Body of pancreas (tissue), 4 donors: ENCODE measurements around the gene SLC6A7. TPM values are rescaled to one million over a fixed set of nuclear protein-coding genes. Genes with fewer than 3 reads are reported as not detected.

Experiments
- ATAC-seq: fragments of 150-250 bp; one replicate; pipeline ENCODE4 v1.9.1; 2016
- DNase-seq, 4 donors: peaks; one replicate each; pipeline ENCODE4 v3.0.0-alpha.2; 2019
- H3K27ac ChIP-seq, 4 donors: fragments of 200-600 bp; sonication (generic); 1 replicate in 3 of 4; 2 replicates in 1 of 4; pipeline versions ENCODE4 v1.5.1 to v1.6.1; 2016 to 2019; ENCODE audit warnings: mild to moderate bottlenecking in 1 of 4, mixed read lengths in 1 of 4, moderate library complexity in 1 of 4
- H3K27me3 ChIP-seq, 2 donors: fragments of 200-600 bp; sonication (generic); one replicate each; pipeline ENCODE4 v1.6.0; 2016; ENCODE audit warnings: mild to moderate bottlenecking in 1 of 2
- H3K36me3 ChIP-seq, 2 donors: fragments of 200-600 bp; sonication (generic); replicated peaks in 1 of 2; 2 replicates each; pipeline ENCODE4 v1.5.1; 2016; ENCODE audit warnings: low read depth in 2 of 2; ENCODE audit not compliant: insufficient read depth in 1 of 2
- H3K4me1 ChIP-seq: fragments of 200-600 bp; sonication (generic); one replicate; pipeline ENCODE4 v1.6.0; 2016
- H3K4me3 ChIP-seq, 2 donors: fragments of 200-600 bp; sonication (generic); 1 replicate in 1 of 2; 2 replicates in 1 of 2; pipeline ENCODE4 v1.5.1; 2016 to 2019
- H3K9me3 ChIP-seq, 3 donors: fragments of 200-600 bp; sonication (generic); 1 replicate in 2 of 3; 2 replicates in 1 of 3; pipeline ENCODE4 v1.5.1; 2016
- CTCF ChIP-seq, 7 experiments: fragments of 450-650 bp in 4 of 7; fragments of 200-600 bp in 3 of 7; sonication (generic) in 3 of 7; IDR thresholded peaks; one replicate each; pipeline ENCODE4 v1.5.1; 2016 to 2019; ENCODE audit warnings: antibody characterized with exemption in 7 of 7
- POLR2A ChIP-seq, 3 donors: fragments of 450-650 bp; IDR thresholded peaks; one replicate each; pipeline ENCODE4 v1.6.1; 2016; ENCODE audit warnings: antibody characterized with exemption in 3 of 3, mild to moderate bottlenecking in 2 of 3
- WGBS, 2 donors: methylation state at CpG; one replicate each; pipeline ENCODE4 v1.1.5; 2017; 5-methylcytosine and 5-hydroxymethylcytosine counted together
- intact Hi-C: fragments of 100-400 bp; cut with DNase I; formaldehyde crosslinking; loops from one replicate; pipeline ENCODE4 v1.15.1; 2023
- total RNA-seq, 2 donors: library from RNA; depleted of rRNA; stranded (reverse); fragments of >200 nt; gene quantifications; one replicate each; pipeline ENCODE4 v1.1.0, GENCODE V29; 2016

The SLC6A7 gene
- total RNA-seq, 2 donors from 2014 or later, result not detected

- no peaks in the 10 kb centered on the region for H3K9me3 ChIP-seq
- DNase-seq, result no peak
- H3K4me1 ChIP-seq, result no peaks in the 10 kb centered on the region
- no peak for ATAC-seq
- TF ChIP-seq POLR2A (IDR thresholded peaks at IDR 0.05) (no peak), CTCF (IDR thresholded peaks at IDR 0.05) (no peak)
- WGBS, 2 donors, result 80 to 81% methylated on average over 5 of the region's 5 CpGs
- no peaks in the 10 kb centered on the region for H3K27me3 ChIP-seq
- H3K27ac ChIP-seq, result no peak overlapping the region
- intact Hi-C loops, result no loop called here
- no peaks in the 10 kb centered on the region for H3K36me3 ChIP-seq
- H3K4me3 ChIP-seq, result no peak overlapping the region
Observed at GRCh38 chr5:150249744-150250143, 59.9 kb downstream of the SLC6A7 start.

GRCh38 chr5:150251504-150251903 lies 61.6 kb downstream of the SLC6A7 start:
- Histone ChIP-seq H3K27me3 (no peaks in the 10 kb centered on the region), H3K4me1 (no peaks in the 10 kb centered on the region), H3K9me3 (no peaks in the 10 kb centered on the region), H3K27ac (no peak overlapping the region), H3K4me3 (no peak overlapping the region), H3K36me3 (no peaks in the 10 kb centered on the region)
- ATAC-seq, result no peak
- intact Hi-C loops, result no loop called here
- DNase-seq, result no peak
- 88 to 92% methylated on average over 7 of the region's 7 CpGs for WGBS, 2 donors
- no peak for TF ChIP-seq CTCF (IDR thresholded peaks at IDR 0.05)
- TF ChIP-seq POLR2A (IDR thresholded peaks at IDR 0.05), result no peak

GRCh38 chr5:150252489-150252888 lies 62.6 kb downstream of the SLC6A7 start:
- Histone ChIP-seq H3K4me1 (no peaks in the 10 kb centered on the region), H3K4me3 (no peak overlapping the region), H3K27ac (no peak overlapping the region), H3K36me3 (no peaks in the 10 kb centered on the region), H3K9me3 (no peaks in the 10 kb centered on the region), H3K27me3 (no peaks in the 10 kb centered on the region)
- DNase-seq (no peak), ATAC-seq (no peak)
- WGBS, 2 donors, result 90% methylated on average over 6 of the region's 6 CpGs
- TF ChIP-seq POLR2A (IDR thresholded peaks at IDR 0.05) (no peak), CTCF (IDR thresholded peaks at IDR 0.05) (no peak)
- intact Hi-C loops, result no loop called here

GRCh38 chr5:150253416-150254208 lies 63.8 kb downstream of the SLC6A7 start:
- TF ChIP-seq POLR2A (IDR thresholded peaks at IDR 0.05) (no peak), CTCF (IDR thresholded peaks at IDR 0.05) (no peak)
- no peaks in the 10 kb centered on the region for H3K9me3 ChIP-seq
- no peak overlapping the region for H3K27ac ChIP-seq
- no peak for ATAC-seq
- no peaks in the 10 kb centered on the region for H3K27me3 ChIP-seq
- intact Hi-C loops, result no loop called here
- WGBS, 2 donors, result 90 to 96% methylated on average over 8 to 10 of the region's 10 CpGs
- H3K4me1 ChIP-seq, result no peaks in the 10 kb centered on the region
- no peaks in the 10 kb centered on the region for H3K36me3 ChIP-seq
- DNase-seq, result no peak
- H3K4me3 ChIP-seq, result no peak overlapping the region

- ATAC-seq (no peak), DNase-seq (no peak)
- Histone ChIP-seq H3K9me3 (no peaks in the 10 kb centered on the region), H3K27ac (no peak overlapping the region), H3K4me3 (no peak overlapping the region), H3K36me3 (no peaks in the 10 kb centered on the region), H3K27me3 (no peaks in the 10 kb centered on the region), H3K4me1 (no peaks in the 10 kb centered on the region)
- WGBS, 2 donors, result 78 to 79% methylated on average over 7 of the region's 7 CpGs
- TF ChIP-seq CTCF (IDR thresholded peaks at IDR 0.05) (no peak), POLR2A (IDR thresholded peaks at IDR 0.05) (no peak)
- intact Hi-C loops, result no loop called here
Observed at GRCh38 chr5:150254363-150254762, 64.5 kb downstream of the SLC6A7 start.
